CD4-positive, alpha-beta T cell treated with Interferon gamma for 1 hour (primary cell): ENCODE measurements around the gene NDUFV2.

Source experiments
- DNase-seq: peaks from one replicate; pipeline ENCODE4 v3.0.0-alpha.2; 2020

NDUFV2 gene

DNA sequence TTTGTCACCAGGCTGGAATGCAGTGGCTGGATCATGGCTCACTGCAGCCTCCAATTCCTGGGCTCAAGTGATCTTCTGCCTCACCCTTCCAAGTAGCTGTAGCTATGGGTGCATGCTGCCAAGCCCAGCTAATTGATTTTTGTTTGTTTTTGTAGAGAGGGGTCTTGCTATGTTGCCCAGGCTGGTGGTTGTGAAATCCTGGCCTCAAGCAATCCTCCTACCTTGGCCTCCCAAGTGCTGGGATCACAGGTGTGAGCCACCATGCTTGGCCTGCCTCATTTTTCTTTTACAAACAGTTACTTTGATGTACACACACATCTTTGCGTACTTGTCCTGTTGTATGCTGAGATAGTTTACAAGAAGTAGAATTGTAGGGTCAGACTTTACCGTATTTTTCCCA lies 21.0 kb downstream of the NDUFV2 start:
- no peak for DNase-seq

DNA sequence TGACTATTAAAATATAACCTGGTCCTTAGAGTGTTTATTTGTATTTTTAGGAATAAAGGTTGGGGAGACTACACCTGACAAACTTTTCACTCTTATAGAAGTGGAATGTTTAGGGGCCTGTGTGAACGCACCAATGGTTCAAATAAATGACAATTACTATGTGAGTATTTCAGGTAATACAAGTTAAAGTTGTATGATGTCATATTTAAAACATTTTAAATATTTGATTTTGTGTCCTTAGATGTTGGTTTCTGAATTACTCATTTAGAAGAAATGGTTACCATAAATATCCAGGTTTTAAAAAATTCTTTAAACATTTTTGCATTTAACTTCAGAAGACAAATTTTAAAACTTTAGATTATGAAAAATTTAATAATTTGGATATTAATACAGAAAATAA lies 22.3 kb downstream of the NDUFV2 start:
- no peak for DNase-seq

DNA sequence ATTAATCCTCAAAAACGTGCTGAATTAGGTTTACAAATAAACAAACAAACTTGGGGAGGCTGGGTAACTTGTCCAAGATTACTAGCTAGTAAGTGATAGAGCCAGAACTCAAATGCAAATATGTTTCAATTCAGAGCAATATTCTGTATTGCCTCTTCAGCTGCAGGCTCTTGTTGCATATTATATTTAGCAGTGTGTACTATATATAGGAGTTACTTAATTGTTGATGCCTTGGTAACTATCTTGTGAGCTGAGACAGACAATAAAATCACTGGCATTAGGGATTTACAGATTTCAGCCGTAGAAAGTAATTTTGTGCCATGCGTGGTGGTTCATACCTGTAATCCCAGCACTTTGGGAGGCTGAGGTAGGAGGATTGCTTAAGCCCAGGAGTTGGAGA lies 23.8 kb downstream of the NDUFV2 start:
- DNase-seq: no peak

DNA sequence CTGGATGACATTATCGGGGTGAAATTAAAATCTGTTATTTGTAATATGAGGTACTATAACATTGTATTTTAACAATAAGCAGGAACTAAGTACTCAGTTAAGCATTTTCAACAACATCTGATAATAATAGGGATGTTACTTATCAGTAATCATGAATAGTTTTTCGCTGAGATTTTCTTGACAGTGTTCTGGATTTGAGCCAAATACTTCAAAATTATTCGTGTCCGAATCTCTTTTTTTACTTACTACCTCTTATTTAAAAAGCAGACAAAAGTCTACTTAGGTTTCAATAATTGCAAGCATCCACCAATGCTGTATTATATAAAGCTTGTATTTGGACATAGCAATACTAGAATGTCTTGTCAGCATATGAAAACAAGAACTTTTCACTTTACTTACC lies 27.7 kb downstream of the NDUFV2 start:
- no peak for DNase-seq

DNA sequence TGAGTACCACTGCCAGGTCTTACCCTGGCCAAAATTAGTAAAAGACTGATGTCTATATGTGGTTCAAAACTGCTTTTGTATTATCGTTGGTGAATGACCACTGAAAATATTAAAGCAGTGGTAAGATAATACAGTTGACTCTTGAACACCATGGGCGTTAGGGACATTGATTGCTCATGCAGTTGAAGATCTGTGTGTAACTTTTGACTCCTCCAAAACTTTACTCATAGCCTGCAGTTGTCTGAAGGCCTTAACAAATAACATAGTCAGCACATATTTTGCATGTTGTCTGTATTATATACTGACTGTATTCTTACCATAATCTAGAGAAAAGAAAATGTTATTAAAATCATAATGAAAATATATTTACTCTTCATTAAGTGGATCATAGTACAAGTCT lies 28.3 kb downstream of the NDUFV2 start:
- DNase-seq: no peak

DNA sequence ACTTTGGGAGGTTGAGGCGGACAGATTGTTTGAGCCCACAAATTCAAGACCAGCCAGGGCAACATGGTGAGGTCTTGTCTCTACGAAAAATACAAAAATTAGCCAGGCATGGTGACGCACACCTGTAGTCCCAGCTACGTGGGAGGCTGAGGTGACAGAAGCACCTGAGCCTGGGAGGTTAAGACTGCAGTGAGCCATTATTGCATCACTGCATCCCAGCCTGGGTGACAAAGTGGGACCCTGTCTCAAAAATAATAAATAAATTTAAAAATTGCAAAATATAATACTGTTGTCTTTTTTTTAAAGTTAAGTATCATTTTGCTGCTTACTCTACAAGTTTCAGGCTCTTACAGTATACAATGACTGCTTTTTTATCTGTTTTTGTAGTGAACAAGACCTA lies 30.1 kb downstream of the NDUFV2 start:
- no peak for DNase-seq

DNA sequence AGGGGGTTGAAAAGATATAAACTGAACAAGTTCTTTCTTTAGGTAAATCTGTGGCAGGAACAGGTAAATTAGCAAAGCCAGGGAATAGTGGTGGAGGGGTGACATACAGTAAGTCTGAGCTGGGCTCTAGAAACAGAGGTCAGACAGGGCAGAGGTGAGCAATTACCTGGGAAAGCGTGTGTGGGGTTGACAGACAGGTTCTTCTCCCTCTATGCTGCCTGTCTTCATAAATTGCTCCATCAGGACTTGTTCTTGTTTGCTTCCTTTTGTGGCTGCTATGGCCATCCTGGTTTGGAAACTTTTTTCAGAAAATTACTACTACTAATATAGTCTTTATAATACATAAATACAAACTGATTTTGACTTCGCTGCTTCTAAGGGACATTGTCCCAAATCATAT lies 30.7 kb downstream of the NDUFV2 start:
- DNase-seq: no peak

DNA sequence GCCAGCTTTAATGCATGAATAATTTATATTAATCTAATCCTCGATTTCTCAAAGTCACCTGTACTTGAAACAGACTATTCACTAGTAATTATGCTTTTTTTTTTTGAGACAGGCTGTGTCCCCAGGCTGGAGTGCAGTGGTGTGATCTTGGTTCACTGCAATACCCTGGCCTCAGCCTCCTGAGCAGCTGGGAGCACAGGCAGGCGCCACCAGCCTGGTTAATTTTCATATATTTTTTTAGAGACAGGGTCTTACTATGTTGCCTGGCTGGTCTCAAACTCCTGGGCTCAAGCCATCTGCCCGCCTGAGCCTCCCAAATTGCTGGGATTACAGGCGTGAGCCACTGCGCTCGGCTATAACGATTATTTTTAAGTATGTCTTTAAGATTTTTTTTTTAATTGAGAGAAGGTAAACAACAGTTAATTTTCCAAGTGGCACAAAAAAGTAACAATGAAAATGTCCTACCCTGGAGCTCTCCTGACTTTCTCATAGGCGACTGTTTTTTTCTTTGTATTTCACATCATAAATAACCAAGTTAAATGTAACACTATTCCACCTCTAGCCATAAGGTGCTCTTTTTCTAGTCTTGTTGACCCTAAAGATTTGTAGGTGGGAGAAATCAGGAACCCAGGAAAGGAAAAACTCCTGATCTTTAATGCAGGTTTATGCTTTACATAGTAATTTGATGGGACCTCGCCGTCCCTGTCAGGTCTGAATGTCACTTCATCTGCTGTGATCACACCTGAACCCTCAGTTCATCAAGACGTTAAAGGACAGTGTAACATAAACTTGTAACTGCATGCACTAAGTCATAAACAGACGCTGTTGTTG lies 32.8 kb downstream of the NDUFV2 start:
- no peak for DNase-seq

DNA sequence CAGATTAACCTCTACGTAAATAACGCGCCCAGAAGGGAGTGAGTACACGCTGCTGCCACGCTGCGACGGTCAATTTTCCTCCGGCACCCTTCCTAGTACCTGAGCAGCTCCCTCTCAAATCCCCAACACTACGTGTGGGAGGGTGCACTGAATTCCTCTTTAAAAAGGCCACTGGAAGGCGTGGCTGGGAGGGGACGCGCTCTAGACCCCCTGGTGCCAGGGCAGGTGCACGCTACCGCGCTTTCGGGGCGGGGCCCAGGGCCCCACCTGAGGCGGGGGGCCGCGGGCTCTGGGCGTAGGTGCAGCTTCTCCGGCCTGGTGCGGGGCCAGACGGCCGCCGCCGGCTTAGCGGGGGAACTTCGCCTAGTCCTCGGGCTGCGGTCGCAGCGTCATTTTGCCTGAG lies 33.4 kb downstream of the NDUFV2 start:
- DNase-seq: no peak

DNA sequence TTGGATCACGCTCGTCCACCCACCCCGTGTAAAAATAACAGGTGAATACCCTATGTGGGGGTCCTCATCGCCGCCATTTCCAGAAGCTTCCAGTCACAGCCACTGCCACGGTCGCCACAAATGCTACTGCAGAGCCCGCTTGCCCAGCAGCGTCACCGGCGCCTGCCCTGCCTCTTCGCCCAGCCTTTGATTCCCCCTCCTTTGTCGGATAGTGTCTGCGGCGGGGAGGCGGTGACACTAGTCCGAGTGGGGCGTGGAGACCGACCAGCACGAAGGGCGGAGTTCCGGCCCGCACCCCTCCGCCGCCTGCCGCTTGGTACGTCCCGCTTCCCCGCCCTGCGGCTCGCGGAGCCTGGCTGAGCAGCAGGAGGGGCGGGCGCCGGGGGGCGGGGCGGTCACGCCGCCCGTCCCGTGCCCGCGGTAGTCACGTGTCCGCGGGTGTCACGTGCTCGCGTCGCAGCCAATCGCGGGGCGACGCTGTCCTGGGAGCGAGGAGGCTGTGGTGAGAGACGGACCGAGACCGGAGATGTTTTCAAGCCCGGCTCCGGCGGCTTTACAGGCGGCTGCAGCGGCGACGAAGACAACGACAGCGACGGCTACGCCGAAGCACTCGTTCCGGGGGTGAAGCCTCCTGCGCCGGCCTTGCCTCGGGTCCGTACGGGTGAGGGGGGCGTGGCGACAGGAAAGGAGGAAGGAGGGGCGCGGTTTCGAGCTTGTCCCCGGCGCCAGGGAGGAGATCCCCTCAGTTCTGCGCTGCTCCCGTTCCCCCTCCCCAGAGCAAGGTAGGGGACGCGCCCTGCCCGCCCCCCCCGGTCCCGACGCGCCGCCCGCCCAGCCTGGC lies 34.0 kb downstream of the NDUFV2 start, which contains the start of gene ANKRD12:
Gene ANKRD12, plus strand, starts transcription at position 467 of the 841 bp plus-strand sequence. CDS start 45,652 bp downstream, outside the sequence.
- DNase-seq: peak; percentile 99

DNA sequence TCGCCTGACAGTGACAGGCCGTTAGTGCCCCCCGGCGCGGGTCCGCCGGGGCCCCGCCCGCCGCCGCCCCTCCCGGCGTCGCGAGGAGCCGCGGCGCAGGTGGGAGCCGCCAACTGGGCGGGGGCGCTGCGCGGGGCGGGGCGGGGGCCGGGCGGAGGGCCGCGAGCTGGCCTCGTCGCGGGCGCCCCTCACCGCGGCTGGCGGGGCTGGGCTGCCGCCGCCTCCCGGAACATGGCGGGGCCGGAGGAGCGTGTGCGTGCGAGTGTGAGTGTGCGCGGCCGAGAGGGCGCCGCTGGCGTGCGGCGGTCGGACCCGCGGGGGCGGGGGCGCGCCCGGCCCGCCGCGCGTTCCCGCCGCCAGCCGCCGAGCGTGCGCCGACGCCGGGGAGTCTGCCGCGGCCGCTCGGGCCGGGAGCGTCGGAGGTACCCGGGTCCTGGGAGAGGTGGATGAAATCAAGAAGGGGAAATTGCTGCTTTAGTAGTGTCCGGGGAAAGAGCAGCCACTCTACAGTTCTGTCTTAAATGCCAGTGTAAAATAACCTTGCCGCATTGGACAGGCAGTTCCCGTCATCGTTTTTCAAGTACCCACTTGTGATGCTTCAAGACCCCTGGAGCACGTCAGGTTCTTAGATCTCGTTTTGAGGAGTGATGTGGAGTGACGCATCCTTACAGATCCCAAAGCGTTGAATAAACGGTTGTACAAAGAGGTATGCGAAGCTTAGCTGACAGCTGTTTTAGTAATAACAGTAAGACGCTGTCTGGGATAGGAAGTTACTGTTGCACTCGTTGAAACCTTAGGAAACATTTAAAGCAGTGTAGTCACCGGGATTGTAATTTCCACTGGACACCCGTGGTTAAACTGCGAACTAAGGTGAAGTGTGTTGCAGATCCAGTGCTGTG lies 34.9 kb downstream of the NDUFV2 start:
- DNase-seq: peak; percentile 77

DNA sequence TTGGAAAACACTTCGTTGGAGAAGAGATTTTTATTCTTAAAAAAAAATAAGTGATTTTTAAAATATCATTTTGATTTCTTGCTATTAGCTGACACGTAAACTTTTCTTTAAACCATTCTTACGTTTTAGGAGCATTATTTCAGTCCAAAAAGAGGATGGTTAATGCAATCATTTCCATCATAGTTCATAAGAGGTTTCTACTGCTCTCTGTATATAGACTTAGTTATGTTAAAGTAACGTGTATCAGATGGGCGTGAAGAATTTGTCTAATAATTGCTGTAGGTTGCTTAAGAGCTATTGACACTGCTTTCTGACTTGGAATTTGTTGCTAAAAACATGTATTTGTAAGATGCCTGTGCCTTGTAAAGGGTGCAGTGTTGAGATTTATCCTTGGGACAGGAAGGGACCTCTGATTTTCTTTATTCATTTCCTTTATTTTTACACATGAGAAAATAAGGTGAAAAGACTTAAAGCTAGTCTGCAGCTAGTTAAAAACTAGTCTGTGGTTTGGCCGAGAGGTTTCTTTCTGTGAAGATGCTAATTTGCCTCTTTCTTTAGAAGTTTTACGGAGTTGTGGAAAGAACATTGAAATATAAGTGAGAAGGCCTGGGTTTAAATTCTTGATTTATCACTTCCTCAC lies 37.0 kb downstream of the NDUFV2 start:
- no peak for DNase-seq

DNA sequence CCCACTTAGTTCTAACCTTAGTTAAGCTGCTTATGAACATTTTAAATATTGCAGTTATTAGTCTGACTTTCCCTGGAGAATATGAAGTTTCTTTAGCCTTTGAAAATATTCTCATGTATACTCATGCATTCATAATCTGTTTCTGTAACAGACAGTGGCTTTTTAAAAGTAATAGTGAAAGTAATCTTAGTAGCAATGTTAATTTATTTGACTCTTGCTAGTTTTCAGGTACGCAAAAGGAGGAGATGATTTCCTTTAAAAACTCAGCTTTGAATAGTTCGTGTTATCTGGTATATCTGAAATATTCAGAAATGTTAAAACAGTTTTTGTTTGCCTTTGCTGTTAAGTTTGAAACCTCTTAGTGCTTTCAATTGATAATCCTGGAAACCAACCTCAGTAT lies 37.9 kb downstream of the NDUFV2 start:
- DNase-seq: no peak

DNA sequence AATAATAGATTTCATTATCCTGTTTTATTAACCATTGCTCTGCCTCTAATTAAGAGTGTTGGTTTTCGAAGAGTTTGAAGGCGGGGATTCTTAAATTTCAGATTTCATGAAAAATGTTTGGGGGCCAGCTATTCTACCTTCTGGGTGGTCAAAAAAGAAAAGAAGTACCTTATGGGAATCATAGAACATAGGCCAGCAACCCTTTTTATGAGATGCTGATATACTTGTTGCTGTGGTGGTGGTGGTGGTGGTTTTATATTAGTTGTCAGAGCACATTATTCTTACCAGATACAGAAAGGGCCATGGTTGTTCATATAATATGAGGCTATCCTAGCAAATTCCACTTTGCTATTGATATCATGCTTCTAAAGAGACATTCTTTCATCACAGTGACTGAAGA lies 38.5 kb downstream of the NDUFV2 start:
- DNase-seq: no peak

DNA sequence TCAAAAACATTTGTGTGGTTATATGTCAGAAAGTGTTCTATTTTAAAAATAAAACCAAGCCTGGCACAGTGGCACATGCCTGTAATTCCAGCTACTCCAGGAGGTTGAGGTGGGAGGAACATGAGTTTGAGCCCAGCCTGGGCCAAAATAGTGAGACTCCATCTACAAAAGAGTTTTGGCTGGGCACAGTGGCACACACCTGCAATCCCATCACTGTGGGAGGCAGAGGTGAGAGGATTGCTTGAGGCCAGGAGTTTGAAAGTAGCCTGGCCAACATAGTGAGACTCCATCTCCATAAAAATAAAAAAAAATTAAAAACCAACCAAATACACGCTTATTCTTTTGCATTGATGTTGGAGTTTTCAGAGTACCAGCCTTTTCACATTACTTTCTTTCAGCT lies 43.7 kb downstream of the NDUFV2 start:
- no peak for DNase-seq

DNA sequence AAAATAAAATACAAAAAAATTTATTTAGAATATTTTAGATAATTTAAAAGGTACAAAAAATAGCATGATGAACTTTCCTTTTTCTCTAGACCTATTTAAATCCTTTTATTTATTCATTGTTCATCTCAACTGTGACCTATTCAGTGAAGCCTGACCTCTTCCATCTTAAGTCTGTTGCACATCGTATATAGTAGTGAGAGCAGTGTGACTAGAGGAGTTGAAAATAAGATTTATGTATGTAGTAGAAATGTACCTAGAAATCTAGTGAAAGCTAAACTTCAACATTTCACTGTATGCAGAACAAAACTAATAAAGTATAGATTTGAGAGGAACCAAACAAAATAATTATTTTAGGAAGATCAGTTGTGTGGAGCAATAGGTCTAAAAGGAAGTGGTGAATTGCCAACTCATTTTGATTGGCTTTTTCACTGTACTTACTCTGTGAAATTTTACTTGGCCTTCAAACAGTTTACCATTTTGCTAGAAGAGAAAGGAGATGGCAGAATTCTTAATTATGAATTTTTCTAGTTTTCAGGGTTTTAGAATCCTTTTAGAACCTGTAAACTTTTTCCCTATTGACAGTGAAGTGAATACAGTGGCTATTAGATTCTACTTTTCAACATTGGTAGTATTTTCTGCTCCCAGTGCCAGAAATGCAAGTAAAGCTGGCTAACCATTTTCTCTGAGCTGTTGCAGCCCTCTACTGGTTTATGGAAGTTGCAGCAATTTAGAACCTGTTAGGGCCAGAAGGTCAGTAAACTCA lies 45.1 kb downstream of the NDUFV2 start:
- peak; percentile 31 for DNase-seq

DNA sequence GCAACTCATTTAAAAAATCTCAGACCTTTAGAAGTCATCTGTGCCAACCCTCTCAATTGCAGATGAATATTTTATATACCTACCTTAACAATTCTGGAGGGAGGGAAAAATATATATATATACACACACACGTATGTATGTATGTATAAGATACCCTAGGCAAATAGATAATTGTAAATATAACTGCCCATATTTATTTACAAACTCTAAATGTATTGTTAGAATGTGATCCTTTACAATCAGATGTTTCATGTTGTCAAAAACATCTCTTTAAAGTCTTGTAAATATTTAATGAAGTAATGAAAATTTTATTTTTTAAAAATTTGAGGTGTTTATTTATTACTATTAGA lies 45.7 kb downstream of the NDUFV2 start:
- DNase-seq: no peak

DNA sequence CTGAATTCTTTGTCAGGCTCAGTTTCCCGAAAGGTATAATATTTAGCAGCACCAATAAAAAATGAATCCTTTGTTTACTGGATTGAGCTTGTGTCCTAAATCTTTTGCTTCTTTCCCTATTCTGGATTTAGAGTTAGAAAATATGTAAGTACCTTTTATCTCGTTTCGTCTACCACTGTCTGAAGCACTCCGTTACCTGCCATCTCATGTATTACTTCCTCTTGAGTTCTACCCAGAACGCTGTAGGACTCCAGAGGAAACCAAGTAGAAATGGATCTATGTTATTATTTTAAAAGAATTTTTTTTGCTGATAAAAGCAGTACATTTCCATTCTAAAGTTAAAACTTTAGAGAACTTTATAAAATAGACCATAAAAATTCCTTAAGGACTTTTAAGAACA lies 47.6 kb downstream of the NDUFV2 start:
- no peak for DNase-seq

DNA sequence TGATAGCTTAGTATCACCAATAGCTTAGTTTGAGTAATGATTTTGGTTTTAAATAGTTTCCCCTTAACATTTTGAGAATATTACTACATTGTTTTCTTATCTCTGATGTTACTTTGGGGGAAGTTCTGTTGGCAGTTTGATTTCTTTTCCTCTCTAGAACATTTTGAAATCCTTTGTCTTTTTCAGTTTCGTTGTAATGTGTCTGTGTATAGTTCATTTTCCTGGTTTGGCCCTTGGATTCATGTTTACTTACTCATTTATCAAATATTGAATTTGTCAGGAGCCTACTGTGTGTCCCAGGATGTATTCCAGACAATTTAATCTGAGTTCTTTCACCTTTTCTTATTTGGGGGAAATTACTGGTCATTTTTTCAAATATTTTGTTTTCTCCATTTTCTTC lies 50.8 kb downstream of the NDUFV2 start:
- no peak for DNase-seq

DNA sequence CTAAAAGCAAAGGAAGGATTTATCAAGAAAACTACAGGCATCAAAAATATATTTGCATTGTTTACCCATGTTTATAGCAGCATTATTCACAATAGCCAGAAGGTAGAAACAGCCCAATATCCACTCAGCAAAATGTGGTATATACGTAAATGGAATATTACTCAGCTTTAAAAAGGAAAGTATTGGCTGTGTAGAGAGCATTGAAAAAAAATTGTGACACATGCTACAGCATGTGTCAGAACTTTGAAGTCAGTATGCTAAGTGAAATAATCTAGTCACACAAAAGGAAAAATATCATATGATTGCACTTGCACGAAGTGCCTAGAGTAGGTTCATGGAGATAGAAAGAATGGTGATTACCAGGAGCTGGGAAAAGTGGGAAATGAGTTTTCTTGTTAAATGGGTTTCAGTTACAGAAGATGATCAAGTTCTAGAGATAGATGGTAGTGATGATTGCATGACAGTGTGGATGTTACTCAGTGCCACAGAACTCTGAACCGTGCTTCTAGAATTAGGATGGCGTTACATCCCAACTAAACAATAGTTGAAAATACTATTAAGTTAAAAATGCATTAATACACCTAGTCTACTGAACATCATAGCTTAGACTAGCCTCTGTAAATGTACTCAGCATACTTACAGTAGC lies 54.2 kb downstream of the NDUFV2 start:
- no peak for DNase-seq

DNA sequence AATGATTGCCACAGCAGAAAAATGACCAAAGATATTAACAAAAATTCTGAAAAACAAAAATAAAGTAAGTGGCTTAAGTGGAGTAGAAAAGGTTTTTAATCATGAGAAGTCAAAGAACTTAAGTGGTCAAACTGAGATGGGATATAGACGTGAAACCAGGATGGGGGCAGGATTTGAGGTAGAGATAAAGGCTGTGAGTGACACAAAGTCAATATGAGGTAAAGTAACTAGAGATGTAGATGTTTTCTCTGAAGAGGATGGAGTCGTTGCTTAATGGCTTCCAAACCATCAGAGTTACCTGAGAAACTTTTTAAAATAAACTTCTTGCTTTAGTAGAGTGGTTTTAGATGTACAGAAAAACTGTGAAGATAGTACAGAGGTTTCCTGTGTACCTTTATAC lies 55.3 kb downstream of the NDUFV2 start:
- DNase-seq: no peak
